HG02870 (cell line): ENCODE measurements around the gene GRK6.

Experiments
- ATAC-seq: cut with Tn5 transposase; IDR thresholded peaks from one replicate; pipeline ENCODE4 v1.9.1; 2021; ENCODE audit warnings: mild to moderate bottlenecking, moderate library complexity; ENCODE audit not compliant: unreplicated experiment

Gene GRK6

DNA sequence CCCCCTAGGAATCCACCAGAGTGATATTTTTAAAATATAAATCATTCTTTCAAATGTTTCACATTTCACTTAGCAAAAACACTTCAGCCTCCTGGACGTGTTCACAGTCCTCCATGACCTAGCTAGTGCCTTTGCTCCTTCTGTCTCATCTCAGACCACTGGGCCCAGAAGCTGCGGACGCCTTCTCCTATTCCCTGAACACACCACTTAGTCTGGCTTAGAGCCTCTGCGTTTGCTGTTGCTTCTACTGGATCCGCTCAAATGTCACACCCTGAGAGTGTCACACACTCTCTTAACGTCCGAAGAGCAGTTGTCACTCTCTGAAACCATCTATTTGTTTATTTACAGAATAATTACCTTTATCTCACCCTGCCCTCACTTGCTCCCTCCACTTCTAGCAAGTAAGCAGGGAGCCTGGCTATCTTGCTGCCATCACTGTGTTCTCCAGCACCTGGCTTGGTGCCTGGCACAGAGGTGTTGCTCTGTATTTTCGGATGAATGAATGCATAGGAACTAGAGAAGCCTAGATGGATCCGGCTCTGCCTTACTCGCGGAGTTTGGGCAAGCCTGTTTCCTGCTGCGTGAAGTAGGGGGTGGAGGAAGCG is 1.2 kb upstream of the GRK6 start:
- ATAC-seq, result no peak

DNA sequence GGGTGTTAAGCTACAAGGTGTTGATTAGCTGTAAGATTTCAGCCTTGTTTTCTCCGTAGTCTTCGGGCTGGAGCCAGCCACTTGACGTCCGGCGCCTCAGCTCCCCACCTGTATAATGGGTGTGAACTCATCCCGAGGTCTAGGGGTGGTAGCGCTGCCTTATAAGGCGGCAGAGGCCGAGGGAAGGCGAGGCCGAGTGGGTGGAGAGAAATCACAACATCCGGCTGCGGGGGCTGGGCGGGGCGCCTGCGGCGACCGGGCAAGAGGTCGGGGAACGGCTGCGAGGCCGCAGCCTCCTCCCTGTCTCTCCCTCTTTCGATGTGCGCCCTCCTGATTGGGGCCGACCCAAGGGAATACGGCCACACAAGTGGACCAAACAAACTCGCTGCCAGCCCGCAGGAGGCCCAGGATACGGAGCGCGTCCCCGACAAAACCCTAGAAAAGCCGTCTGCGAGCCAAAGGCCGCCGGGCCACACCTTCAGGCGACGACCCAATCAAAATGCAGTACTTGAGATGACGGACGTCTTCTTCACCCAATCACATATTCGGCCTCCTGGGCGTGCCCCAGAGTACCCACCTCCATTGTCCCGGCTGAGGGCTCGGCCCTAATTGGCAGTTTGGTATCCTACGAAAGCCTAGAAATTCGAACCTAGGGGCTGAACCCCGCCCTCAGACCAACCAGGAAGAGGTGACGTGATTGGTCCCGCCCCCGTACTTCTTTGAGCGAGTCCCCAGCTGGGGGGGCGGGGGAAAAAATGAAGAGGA is 493 bp upstream of the GRK6 start:
- ATAC-seq, result peak; percentile 79

DNA sequence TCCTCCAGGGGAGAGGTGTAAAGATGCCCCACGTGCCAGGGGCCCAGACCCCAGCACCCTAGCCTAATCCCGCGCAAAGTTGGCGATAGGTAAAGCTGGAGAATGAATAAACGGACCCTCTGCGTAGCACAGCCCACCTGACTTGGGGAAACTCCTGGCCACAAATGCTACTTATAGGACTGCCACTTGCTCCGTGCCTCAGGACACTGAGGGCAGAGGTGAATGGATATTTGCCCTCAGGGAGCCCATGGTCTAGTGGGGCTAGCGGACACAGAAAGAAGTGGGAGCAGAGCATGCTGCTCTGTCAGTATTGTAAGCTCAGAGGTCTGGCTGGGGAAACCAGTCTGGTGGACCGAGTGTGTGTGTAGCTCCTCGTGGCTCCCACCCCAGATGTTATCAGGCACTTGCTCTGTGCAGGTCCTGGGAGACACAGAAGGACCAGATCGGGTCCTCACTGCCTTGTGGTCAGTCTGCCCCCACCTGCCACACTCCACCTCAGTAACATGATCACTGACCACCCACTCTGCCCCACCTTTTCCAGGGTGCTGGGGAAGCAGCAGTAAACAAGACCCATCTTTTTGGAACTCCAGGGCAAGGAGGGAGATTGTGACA is 841 bp downstream of the GRK6 start:
- no peak for ATAC-seq

DNA sequence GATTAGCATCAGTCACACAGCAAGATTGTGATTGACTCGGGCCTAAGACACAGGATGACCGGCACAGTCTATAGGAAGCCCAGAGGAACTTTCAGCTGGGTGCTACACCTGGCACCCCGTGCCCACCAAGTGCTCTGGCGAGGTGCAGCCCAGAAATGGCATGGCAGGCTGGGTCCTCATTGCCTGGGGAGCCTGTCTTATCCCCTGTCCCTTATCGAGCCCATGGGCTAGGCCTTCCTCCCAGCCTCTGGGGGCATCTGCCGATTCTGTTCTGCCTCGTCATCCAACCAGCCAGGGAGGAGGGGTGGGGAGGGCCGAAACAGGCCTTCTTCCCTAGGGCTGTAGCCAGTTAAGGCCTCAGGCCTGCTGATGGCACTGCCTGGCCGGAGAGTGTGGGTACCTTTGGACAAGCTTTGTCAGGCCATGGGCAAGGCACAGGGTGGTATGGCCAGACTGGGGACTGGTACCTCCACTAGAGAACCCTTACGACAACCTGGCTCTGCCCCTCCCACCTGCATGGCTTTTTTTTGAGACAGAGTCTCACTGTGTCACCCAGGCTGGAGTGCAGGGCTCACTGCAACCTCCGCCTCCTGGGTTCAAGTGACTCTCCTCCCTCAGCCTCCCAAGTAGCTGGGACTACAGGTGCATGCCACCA is 1.6 kb downstream of the GRK6 start:
- ATAC-seq, result no peak

DNA sequence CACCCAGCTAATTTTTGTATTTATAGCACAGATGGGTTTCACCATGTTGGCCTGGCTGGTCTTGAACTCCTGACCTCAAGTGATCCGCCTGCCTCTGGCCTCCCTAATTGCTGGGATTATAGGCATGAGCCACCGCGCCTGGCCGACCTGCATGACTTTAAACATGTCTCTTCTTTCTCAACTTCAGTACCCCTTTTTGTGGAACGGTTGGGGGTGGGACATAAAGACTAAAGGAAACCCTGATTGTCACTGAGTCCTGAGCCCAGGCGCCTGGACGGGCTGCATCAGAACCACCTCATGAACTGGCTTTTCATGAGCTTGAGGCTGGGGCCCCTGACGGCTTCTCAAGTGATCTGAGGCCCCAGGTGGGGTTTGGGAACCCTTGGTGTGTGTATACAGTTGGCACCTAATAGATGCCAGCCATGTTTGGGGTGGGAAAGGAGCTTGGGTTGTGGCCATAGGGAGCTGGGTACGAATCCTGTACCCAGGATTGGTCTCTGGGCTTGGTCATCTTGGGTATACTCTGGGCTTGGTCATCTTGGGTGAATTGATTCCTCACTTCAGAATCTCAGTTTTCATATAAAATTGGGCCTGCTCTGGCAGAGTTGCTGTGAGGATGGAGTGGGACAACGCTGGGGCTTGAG is 2.2 kb downstream of the GRK6 start:
- ATAC-seq, result no peak

DNA sequence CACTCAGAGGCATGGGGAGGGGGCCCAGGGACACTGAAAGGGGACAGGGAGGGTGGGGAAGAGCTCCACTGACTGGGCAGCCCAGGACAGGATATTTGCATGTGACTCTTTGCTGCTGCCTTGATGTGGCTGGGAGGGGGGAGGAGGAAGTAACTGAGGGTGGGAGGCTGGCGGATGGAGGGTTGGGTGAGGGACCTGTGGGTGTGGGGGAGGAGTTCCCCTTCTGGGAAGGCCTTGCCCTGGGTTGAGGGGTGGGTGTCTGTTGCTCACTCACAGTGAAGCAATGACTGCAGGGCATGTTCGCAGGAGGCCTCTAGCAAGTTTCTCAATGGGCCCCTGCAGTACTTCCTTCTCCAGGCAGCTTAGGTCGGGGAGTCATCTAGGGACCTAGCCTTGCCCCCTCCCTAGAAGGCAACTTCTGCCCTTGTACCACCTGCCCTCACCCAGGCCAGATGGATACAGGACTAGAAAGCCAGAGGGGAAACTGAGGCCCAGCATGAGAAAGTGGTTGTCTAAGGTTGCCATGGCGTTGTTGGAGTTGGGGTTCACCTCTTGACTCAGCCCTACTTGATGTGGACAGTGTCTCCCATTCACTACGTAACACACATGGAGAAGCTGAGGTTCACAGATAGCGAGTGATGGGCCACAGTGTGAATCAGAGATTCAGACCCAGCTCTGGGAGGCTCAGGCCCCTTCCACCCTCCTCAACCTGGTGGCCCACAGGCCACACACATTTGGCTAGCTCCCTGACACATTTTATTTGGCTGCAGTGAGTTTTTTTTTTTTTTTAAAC is 3.0 kb downstream of the GRK6 start:
- no peak for ATAC-seq

DNA sequence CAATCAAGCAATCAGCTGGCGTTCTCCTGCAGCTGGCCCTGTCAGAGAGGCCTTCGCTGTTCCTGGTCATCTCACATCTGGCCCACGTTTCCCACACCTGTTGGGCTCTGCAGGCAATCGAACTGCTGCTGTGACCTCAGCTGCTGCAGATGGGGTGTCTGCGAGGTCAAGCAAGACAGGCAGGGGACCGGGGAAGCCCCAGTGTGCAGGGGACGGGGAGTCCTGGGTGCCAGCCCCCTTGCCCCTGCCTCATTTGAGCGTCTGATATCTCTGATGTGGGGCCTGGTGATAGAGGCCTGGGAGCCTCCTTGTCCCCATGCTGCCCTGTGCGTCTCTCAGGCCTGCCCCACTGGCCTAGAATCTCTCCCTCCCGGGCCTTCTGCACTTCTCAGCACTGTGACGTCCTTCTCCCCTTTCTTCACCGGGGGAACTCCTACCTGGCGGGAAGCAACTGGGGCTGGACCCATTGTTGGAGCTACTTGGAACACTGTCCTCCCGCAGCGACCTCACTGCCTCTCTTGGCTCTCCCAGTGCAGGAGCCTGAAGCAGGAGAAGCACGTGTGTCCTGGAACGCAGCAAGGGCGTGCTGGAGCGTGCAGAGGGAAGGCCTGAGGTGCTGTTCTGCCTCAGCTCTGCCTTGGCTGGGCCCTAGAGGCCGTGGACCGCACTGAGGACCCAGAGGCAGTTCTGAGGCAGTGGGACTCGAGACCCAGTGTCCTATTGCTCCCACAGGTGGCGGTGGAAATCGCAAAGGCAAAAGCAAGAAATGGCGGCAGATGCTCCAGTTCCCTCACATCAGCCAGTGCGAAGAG is 3.9 kb downstream of the GRK6 start:
- ATAC-seq, result no peak

DNA sequence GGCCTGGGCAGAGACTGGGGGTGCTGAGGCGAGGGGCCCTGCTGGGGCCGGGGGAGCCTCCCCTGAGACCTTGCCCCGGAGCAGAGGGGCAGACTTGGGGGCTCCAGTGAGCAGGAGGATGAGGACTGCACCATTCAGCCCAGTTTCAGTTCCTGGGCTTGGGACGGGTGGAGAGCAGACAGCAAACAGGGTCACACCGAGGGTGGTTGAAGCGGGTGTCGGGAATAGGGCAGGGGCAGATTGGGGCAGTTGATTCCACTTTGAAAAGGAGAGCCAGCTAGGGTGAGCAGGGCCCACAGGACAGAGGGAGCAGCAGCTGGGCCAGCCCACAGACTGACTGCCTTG is 4.5 kb downstream of the GRK6 start:
- no peak for ATAC-seq

DNA sequence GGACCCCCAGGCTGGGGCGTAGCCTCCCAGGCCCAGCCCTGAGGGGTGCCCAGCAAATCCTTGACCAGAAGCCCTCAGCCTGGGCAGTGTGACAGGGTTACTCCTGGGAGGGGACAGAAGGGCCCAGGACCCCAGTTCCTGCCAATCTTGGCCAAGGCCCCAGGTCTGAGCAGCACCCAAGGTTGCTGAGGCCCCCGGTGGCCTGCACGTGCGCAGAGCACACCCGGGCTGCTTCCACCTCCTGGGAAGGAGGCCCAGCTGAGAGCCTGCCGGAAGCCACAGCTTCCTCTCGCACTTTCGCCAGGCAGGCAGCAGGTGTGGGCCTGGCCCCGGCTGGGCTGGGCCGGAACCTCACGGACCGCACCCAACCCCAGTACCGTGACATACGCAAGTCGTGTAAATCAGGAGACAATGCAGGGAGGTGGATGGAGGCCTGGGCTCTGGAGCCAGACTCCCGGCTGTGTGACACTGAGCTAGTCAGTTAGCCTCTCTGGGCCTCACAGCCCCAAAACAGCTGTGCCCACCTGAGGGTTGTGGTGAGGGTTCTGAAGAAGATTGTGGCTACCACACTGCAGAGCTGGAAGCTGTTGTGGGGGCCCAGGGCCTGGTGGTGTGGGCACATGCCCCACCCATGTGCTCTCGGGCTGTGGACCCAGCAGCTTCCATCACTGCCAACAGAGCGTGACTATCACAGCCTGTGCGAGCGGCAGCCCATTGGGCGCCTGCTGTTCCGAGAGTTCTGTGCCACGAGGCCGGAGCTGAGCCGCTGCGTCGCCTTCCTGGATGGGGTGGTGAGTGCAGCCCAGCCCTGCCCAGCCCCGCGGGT is 5.1 kb downstream of the GRK6 start:
- ATAC-seq, result peak; percentile 35

DNA sequence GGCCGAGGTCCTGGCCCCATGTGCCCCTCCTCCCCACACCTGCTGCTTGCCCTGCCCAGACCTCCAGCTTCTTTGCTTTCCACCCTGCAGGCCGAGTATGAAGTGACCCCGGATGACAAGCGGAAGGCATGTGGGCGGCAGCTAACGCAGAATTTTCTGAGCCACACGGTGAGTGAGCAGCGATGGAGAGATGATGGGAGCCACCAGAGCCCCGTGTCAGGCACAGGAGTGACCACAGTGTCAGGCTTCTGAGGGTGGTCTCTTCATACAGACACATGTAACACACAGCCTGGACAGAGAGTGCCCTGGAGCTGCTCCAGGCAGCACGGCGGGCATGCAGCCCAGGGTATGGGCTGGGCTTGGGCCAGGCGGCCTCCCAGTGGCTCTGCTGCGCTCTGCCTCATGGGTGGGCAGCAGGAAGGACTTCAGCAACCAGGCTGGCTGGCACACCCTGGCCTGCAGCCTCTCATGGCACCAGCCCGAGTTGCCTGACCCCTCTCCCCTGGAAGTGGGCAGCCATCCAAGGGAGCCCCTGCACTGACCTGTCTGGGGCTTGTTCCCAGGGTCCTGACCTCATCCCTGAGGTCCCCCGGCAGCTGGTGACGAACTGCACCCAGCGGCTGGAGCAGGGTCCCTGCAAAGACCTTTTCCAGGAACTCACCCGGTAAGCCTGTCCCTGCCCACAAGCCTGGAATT is 5.8 kb downstream of the GRK6 start:
- ATAC-seq, result no peak

DNA sequence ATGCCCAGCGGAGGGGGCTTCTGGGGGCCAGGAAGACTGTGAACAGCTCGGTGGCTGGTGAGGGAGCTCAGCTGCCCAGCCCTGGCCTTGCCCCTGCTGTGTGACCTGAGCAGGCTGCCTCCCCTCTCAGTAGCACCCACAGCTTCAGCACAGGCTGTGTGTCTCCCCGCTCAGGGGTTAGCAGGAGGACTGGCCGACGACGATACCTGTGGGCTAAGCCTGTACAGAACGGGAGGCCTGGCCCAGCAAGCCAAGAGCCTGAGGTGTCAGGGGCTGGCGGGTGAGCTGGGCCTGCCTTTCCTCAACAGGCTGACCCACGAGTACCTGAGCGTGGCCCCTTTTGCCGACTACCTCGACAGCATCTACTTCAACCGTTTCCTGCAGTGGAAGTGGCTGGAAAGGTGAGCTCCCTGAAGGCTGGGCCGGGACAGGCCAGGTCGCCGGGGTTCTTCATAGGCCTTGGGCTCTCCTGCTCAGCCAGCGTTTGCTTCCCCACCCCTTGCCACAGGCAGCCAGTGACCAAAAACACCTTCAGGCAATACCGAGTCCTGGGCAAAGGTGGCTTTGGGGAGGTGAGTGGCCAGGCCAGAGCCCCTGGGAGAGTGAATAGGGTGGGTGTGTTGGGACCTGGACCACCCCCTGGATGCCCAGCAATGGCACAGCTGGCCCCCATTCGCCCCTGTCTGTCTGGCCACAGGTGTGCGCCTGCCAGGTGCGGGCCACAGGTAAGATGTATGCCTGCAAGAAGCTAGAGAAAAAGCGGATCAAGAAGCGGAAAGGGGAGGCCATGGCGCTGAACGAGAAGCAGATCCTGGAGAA is 6.6 kb downstream of the GRK6 start:
- ATAC-seq, result no peak

DNA sequence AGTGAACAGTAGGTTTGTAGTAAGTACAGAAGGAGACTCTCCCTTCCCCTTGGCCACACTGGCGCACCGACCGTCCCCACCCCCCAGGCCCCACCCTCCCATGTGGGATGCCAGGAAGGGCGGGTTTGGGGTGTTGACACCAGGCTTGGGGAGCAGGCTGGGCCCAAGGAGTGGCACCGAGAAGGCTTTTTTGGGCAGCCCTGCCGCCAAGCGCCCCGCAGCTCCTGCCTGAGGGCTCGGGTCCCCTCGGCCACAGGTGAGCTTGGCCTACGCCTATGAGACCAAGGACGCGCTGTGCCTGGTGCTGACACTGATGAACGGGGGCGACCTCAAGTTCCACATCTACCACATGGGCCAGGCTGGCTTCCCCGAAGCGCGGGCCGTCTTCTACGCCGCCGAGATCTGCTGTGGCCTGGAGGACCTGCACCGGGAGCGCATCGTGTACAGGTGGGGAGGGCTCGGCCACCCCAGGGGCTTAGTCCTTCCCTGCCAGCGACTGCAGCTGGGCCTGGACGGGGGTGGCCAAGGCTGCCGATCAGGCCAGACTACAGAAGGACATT is 7.3 kb downstream of the GRK6 start:
- ATAC-seq, result no peak

DNA sequence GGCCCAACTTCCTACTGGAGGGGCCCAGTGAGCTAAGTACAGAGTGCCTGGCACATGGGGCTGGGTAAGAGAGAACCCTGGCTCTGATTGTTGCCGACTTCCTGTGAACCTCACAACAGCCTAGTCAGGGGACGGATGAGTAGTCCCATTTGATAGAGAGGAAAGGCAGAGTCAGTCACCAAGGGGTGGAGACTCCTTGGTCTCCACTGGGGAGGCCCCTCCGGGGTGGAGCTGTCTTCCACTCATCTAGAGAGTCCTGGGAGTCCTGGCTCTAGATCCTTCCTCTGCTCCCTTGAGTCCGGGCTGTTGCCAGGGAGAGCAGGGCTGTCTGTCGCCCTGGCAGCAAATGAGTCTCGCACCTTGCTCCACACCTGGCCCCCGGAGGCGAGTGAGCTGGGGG is 8.0 kb downstream of the GRK6 start:
- ATAC-seq, result no peak

DNA sequence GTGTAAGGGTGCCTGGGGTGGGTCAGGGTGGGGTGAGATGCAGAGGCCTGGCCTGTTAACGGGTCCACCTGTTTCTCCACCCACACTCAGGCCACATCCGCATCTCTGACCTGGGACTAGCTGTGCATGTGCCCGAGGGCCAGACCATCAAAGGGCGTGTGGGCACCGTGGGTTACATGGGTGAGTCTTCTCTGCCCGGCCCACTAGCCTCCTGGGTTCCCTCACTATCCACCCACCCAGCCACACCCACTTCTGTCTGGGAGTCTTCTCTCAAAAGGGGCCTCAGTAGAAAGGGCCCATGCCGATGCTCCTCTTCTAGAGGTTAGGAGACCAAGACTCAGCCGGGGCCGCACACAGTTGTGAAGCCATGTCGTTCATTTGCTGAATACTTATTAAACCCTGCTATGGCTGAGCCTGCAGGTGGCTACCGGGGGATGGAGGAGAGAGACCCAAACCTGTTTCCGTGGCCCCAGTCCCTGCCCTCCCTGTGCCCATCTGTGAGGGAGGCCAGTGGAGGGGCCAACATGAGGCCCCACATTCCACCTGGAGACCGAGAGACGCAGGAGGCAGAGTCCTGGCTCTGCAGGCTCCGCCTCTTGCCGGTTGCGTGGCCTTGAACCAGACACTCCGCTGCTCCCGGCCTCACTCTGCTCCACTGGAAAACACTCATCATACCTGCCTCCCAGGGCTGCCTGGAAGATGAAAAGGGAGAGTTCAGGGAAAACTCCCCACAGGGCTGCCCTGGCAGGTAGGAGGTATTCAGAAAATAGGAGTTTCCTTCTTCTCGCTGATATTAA is 8.7 kb downstream of the GRK6 start:
- no peak for ATAC-seq

DNA sequence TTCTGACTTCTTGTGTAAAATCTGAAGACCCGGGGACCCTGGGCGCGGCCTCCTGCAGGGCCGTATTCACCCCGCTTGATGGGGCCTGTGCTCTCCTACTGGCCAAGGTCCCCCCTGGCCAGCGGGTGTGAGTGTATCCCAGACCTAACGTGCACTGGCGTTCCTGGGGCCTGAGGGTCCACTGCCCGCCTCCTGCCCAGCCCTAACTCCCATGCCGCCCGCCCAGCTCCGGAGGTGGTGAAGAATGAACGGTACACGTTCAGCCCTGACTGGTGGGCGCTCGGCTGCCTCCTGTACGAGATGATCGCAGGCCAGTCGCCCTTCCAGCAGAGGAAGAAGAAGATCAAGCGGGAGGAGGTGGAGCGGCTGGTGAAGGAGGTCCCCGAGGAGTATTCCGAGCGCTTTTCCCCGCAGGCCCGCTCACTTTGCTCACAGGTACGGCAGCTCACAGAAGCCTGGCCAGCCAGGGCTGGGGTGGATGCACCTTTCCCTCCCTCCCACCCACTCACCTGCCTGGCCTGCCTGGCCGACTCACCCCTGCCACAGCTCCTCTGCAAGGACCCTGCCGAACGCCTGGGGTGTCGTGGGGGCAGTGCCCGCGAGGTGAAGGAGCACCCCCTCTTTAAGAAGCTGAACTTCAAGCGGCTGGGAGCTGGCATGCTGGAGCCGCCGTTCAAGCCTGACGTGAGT is 9.5 kb downstream of the GRK6 start:
- no peak for ATAC-seq

DNA sequence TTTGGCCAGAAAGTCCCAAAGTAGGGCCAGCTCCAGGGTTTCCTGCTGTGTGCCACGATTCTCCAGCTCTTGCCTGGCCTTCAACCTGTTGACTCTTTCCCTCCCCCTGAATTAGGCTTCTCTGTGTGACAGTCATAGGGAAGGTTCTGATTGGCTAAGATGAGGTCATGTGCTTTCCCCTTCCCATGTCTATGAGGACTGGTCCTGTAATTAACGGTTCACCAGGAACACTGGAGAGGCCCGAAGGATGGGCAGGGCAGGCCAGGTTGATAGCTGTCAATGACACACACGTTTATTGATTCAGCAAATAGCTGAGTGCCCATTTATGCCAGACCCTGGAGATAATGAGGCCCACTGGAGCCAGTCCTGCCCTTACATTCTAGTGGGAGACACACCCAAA is 11.1 kb downstream of the GRK6 start:
- ATAC-seq, result no peak
